Neuronal stem cell (in vitro differentiated cells): ENCODE measurements around the gene QPRT.

Experiments used
- DNase-seq: peaks from one replicate; pipeline ENCODE4 v3.0.0-alpha.2; 2013; ENCODE audit warnings: low spot score
- H2AFZ ChIP-seq: one replicate; pipeline ENCODE4 v1.6.1; 2013; ENCODE audit warnings: mild to moderate bottlenecking, low read length, inconsistent platforms
- H2AK5ac ChIP-seq: 2 replicates; pipeline ENCODE4 v1.6.1; 2013; ENCODE audit warnings: low read depth, mild to moderate bottlenecking, inconsistent platforms, low read length, moderate library complexity, mixed read lengths
- H2BK120ac ChIP-seq: 2 replicates; pipeline ENCODE4 v1.6.1; 2013; ENCODE audit warnings: low read depth, mild to moderate bottlenecking, inconsistent platforms, low read length, moderate library complexity, mixed read lengths
- H2BK12ac ChIP-seq: one replicate; pipeline ENCODE4 v1.6.1; 2013; ENCODE audit warnings: low read length, inconsistent platforms
- H2BK15ac ChIP-seq: 2 replicates; pipeline ENCODE4 v1.6.1; 2013; ENCODE audit warnings: mild to moderate bottlenecking, low read length, inconsistent platforms, mixed read lengths
- H2BK5ac ChIP-seq: one replicate; pipeline ENCODE4 v1.6.1; 2013; ENCODE audit warnings: inconsistent platforms, mild to moderate bottlenecking, low read length, moderate library complexity
- H3K14ac ChIP-seq: one replicate; pipeline ENCODE4 v1.6.1; 2013; ENCODE audit warnings: low read length, inconsistent platforms
- H3K18ac ChIP-seq: 2 replicates; pipeline ENCODE4 v1.6.1; 2013; ENCODE audit warnings: low read length, inconsistent platforms
- H3K23ac ChIP-seq: 2 replicates; pipeline ENCODE4 v1.6.1; 2013; ENCODE audit warnings: low read depth, mild to moderate bottlenecking, mixed read lengths, low read length, inconsistent platforms; ENCODE audit not compliant: poor library complexity
- H3K27ac ChIP-seq: replicated peaks from 3 replicates; pipeline ENCODE4 v1.5.1; 2013; ENCODE audit warnings: low read length, inconsistent platforms
- H3K27me3 ChIP-seq, 3 experiments: 2 replicates each; pipeline ENCODE4 v1.6.1; 2013; ENCODE audit warnings: low read length in 3 of 3, mild to moderate bottlenecking in 2 of 3, inconsistent platforms in 1 of 3, low read depth in 1 of 3, mixed read lengths in 1 of 3, moderate library complexity in 1 of 3; ENCODE audit not compliant: control insufficient read depth in 3 of 3, insufficient read depth in 3 of 3
- H3K36me3 ChIP-seq, 2 donors: replicated peaks in 1 of 2; 2 replicates each; pipeline ENCODE4 v1.6.1; 2013; ENCODE audit warnings: low read length in 2 of 2; ENCODE audit not compliant: control insufficient read depth in 2 of 2, insufficient read depth in 2 of 2
- H3K4ac ChIP-seq: 2 replicates; pipeline ENCODE4 v1.6.1; 2013; ENCODE audit warnings: inconsistent platforms, mild to moderate bottlenecking, low read length, moderate library complexity
- H3K4me1 ChIP-seq, 2 donors: 1 replicate in 1 of 2; 2 replicates in 1 of 2; pipeline ENCODE4 v1.6.1; 2013; ENCODE audit warnings: low read length in 2 of 2, low read depth in 1 of 2; ENCODE audit not compliant: control insufficient read depth in 2 of 2, insufficient read depth in 1 of 2
- H3K4me2 ChIP-seq: one replicate; pipeline ENCODE4 v1.6.1; 2013; ENCODE audit warnings: mild to moderate bottlenecking, low read length, inconsistent platforms; ENCODE audit not compliant: insufficient read depth, poor library complexity, severe bottlenecking
- H3K4me3 ChIP-seq, 2 donors: 2 replicates each; pipeline ENCODE4 v1.5.1; 2013; ENCODE audit warnings: low read length in 2 of 2, mild to moderate bottlenecking in 2 of 2, inconsistent platforms in 1 of 2, moderate library complexity in 1 of 2
- H3K79me1 ChIP-seq: one replicate; pipeline ENCODE4 v1.6.1; 2013; ENCODE audit warnings: low read depth, mild to moderate bottlenecking, inconsistent platforms, low read length, moderate library complexity
- H3K9ac ChIP-seq: one replicate; pipeline ENCODE4 v1.6.1; 2013; ENCODE audit warnings: mild to moderate bottlenecking, low read depth, low read length, inconsistent platforms; ENCODE audit not compliant: poor library complexity
- H3K9me3 ChIP-seq, 2 donors: replicated peaks in 1 of 2; 2 replicates each; pipeline versions ENCODE3 to v1.6.1; 2013; ENCODE audit warnings: low read length in 2 of 2, mild to moderate bottlenecking in 2 of 2, inconsistent platforms in 1 of 2, low read depth in 1 of 2, mixed read lengths in 1 of 2, moderate library complexity in 1 of 2; ENCODE audit not compliant: control insufficient read depth in 2 of 2, insufficient read depth in 1 of 2
- H4K8ac ChIP-seq: one replicate; pipeline ENCODE4 v1.6.1; 2013; ENCODE audit warnings: low read depth, mild to moderate bottlenecking, inconsistent platforms, low read length, moderate library complexity
- H4K91ac ChIP-seq: one replicate; pipeline ENCODE4 v1.6.1; 2013; ENCODE audit warnings: low read length, low read depth, mild to moderate bottlenecking, inconsistent platforms; ENCODE audit not compliant: poor library complexity
- WGBS, 2 donors: extraction: QIAGEN DNeasy Blood & Tissue Kit; methylation state at CpG; one replicate each; pipeline ENCODE4 v1.1.7; 2013; ENCODE audit warnings: missing lambda C conversion rate in 2 of 2, mixed read lengths in 1 of 2; ENCODE audit not compliant: insufficient read length in 2 of 2, insufficient replicate concordance in 1 of 2; ENCODE audit errors: extremely low coverage in 2 of 2; 5-methylcytosine and 5-hydroxymethylcytosine counted together

QPRT gene

GRCh38 chr16:29680180-29680598 lies 1.2 kb downstream of the QPRT start:
- peak overlapping the region; percentile 18 for H2BK5ac ChIP-seq
- H3K27me3 ChIP-seq, result no peaks in the 10 kb centered on the region
- no peak overlapping the region for H2AFZ ChIP-seq
- H3K18ac ChIP-seq, result peak overlapping the region; percentile 94
- H3K79me1 ChIP-seq, result peaks cover 4% of the 10 kb centered on the region
- no peak overlapping the region for H2BK120ac ChIP-seq
- WGBS, 2 donors, result no CpG with 5 or more reads among the region's 10 CpGs
- H3K14ac ChIP-seq, result no peak overlapping the region
- peaks cover 7 to 28% of the 10 kb centered on the region in 2 donors for H3K36me3 ChIP-seq
- H2AK5ac ChIP-seq, result peak overlapping the region; percentile 71
- peak overlapping the region; percentile 22 to 59 for H3K4me3 ChIP-seq
- peak overlapping the region; percentile 59 for H3K23ac ChIP-seq
- no peak overlapping the region for H3K9ac ChIP-seq
- H3K27ac ChIP-seq, result peak overlapping the region; percentile 46
- H3K4ac ChIP-seq, result no peak overlapping the region
- no peak for DNase-seq
- no peak overlapping the region for H4K91ac ChIP-seq
- peak overlapping the region; percentile 92 for H2BK15ac ChIP-seq
- H3K4me1 ChIP-seq, result peaks cover 7 to 9% of the 10 kb centered on the region in 2 donors
- H3K9me3 ChIP-seq, result peaks cover 0 to 3% of the 10 kb centered on the region in 2 donors
- H2BK12ac ChIP-seq, result peak overlapping the region; percentile 67
- H4K8ac ChIP-seq, result peak overlapping the region; percentile 57
- peak overlapping the region; percentile 32 for H3K4me2 ChIP-seq

DNA sequence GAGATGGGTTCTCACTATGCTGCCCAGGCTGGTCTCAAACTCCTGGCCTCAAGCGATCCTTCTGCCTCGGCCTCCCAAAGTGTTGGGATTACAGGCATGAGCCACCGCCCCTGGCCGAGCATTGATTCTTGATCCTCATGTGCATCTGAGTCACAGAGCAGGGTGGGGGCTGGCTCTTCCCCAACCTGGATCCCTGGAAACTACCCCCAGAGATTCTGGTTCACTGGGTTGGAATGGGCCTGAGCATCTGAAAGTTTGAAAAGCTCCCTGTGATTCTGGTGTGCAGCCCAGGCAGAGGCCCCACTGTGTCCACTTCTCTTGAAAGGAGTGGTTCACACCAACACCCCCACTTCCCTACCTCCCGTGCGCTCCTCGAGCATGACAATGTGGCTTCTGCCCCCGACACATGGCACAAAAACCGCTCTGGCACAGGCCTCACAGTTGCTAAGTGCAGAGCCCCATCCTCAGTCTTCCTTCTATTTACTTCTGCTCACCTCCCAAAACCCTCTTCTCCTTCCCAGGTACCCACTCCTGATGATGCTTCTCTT lies 4.6 kb downstream of the QPRT start:
- H2BK12ac ChIP-seq, result no peak overlapping the region
- no peak overlapping the region for H2AK5ac ChIP-seq
- no peak overlapping the region for H2BK5ac ChIP-seq
- peaks cover 0 to 3% of the 10 kb centered on the region in 2 donors for H3K9me3 ChIP-seq
- no peak overlapping the region for H3K18ac ChIP-seq
- H4K8ac ChIP-seq, result no peak overlapping the region
- no peaks in the 10 kb centered on the region for H3K27me3 ChIP-seq
- H3K14ac ChIP-seq, result no peak overlapping the region
- no peak overlapping the region for H3K4ac ChIP-seq
- DNase-seq, result no peak
- no peak overlapping the region for H3K27ac ChIP-seq
- no CpG with 5 or more reads among the region's 9 CpGs for WGBS, 2 donors
- peaks cover 9 to 35% of the 10 kb centered on the region in 2 donors for H3K36me3 ChIP-seq
- no peak overlapping the region for H2AFZ ChIP-seq
- peak overlapping the region; percentile 16 for H3K23ac ChIP-seq
- H4K91ac ChIP-seq, result no peak overlapping the region
- H3K4me1 ChIP-seq, result peaks cover 5 to 6% of the 10 kb centered on the region in 2 donors
- no peak overlapping the region for H2BK15ac ChIP-seq
- no peak overlapping the region for H3K9ac ChIP-seq
- no peak overlapping the region for H3K4me2 ChIP-seq
- H3K4me3 ChIP-seq, result no peak overlapping the region
- H3K79me1 ChIP-seq, result peaks cover 7% of the 10 kb centered on the region
- no peak overlapping the region for H2BK120ac ChIP-seq

DNA sequence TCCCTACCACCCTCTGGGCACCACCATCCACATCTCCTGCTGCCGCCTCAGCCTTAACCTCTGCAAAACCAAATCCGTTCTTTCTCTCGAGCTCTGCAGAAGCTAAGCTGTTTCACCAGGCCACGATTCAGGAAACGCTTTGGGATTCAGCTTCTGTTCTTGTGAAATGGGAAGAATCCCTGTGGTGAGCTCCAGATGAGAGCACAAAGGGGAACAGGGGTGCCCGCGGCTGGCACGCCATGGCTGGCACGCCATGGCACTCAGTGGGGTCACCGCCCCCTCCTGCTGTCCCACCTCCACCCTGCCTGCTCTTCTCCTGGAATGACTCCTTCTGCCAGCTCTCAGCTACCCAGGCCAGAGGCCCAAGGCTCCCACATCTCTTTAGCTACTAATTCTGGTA lies 5.7 kb downstream of the QPRT start:
- no peak overlapping the region for H2BK15ac ChIP-seq
- no peak overlapping the region for H3K18ac ChIP-seq
- no peak overlapping the region for H3K4ac ChIP-seq
- no peaks in the 10 kb centered on the region for H3K27me3 ChIP-seq
- H3K4me1 ChIP-seq, result peaks cover 0 to 3% of the 10 kb centered on the region in 2 donors
- peak overlapping the region in 1 of 2 donors; percentile 51 for H3K4me3 ChIP-seq
- H2BK120ac ChIP-seq, result no peak overlapping the region
- no peak overlapping the region for H2BK12ac ChIP-seq
- H4K8ac ChIP-seq, result no peak overlapping the region
- no peak overlapping the region for H2AFZ ChIP-seq
- H3K14ac ChIP-seq, result no peak overlapping the region
- H3K23ac ChIP-seq, result no peak overlapping the region
- no peak overlapping the region for H3K9ac ChIP-seq
- H3K4me2 ChIP-seq, result no peak overlapping the region
- no peak for DNase-seq
- H2BK5ac ChIP-seq, result no peak overlapping the region
- H3K27ac ChIP-seq, result no peak overlapping the region
- no CpG with 5 or more reads among the region's 10 CpGs for WGBS, 2 donors
- no peak overlapping the region for H4K91ac ChIP-seq
- peaks cover 9 to 39% of the 10 kb centered on the region in 2 donors for H3K36me3 ChIP-seq
- peaks cover 0 to 3% of the 10 kb centered on the region in 2 donors for H3K9me3 ChIP-seq
- H3K79me1 ChIP-seq, result peaks cover 7% of the 10 kb centered on the region
- H2AK5ac ChIP-seq, result no peak overlapping the region

- no peak overlapping the region for H2AFZ ChIP-seq
- no peak overlapping the region for H3K4ac ChIP-seq
- no peaks in the 10 kb centered on the region for H3K4me1 ChIP-seq
- H3K23ac ChIP-seq, result no peak overlapping the region
- H3K9ac ChIP-seq, result no peak overlapping the region
- H2BK120ac ChIP-seq, result no peak overlapping the region
- H2BK5ac ChIP-seq, result no peak overlapping the region
- no CpG with 5 or more reads among the region's 9 CpGs for WGBS, 2 donors
- H3K18ac ChIP-seq, result no peak overlapping the region
- H3K36me3 ChIP-seq, result peaks cover 9 to 49% of the 10 kb centered on the region in 2 donors
- H3K27ac ChIP-seq, result no peak overlapping the region
- no peak overlapping the region for H2AK5ac ChIP-seq
- no peak overlapping the region for H4K8ac ChIP-seq
- H4K91ac ChIP-seq, result no peak overlapping the region
- H3K4me2 ChIP-seq, result no peak overlapping the region
- no peaks in the 10 kb centered on the region for H3K27me3 ChIP-seq
- no peak overlapping the region for H2BK12ac ChIP-seq
- H3K14ac ChIP-seq, result no peak overlapping the region
- no peak overlapping the region for H3K4me3 ChIP-seq
- peaks cover 10% of the 10 kb centered on the region for H3K79me1 ChIP-seq
- no peak overlapping the region for H2BK15ac ChIP-seq
- no peak for DNase-seq
- peaks cover 4 to 10% of the 10 kb centered on the region in 2 donors for H3K9me3 ChIP-seq
Measured at GRCh38 chr16:29686740-29687332, 7.9 kb downstream of the QPRT start.
